HG03521 (cell line): ENCODE measurements around the gene ZDHHC14.
A peak's percentile ranks its signal among the peaks of the same experiment; 100 is the strongest.
"Not testable (repeated sequence)": the region's sequence is repeated elsewhere in the genome, so short reads cannot be mapped to it uniquely, and the experiment has no call there.

Experiments
- ATAC-seq: cut with Tn5 transposase; IDR thresholded peaks from one replicate; pipeline ENCODE4 v1.9.1; 2021; ENCODE audit warnings: mild to moderate bottlenecking, moderate library complexity; ENCODE audit not compliant: unreplicated experiment

The ZDHHC14 gene

DNA sequence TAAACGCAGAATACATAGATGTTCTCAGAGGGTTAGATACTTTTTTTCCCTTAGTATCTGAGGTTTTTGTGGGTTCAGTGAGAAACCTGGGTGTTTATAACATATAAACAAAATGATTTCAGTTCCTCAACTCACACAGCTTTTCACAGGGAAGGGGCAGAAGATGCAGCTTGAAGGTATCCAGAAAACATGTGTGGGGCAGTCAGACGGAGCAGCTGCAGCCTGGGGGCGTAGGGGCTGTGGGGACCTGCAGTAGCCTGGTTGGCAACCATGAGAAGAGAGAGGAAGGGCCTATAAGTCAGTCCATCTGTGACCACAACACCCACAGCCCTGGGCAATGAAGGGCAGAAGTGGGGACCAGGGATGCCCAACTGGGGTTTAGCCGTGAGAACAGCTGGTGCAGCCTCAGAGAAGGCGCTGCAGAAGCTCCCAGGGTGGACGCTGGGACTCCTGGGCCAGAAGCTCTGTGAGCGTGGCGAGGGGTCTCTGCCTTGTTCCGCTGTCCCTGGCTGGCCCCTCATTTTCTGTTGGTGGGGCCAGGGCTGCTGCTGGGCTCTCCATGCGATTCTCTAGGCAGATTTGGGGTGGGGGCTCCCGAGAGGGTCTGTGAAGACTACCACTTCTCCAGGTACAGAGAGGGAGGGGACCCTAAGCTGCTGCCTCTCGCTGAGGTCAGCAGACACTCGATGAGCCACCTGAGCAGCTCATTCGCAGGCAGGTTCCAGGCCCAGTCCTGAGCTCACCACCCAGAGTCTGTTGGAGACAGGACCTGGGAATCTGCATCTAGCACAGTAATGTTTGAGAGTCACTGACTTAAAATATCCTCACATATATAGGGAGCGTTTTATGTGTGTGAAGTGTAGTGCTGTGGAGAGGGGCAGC is 181.2 kb downstream of the ZDHHC14 start:
- ATAC-seq = peak; percentile 41

DNA sequence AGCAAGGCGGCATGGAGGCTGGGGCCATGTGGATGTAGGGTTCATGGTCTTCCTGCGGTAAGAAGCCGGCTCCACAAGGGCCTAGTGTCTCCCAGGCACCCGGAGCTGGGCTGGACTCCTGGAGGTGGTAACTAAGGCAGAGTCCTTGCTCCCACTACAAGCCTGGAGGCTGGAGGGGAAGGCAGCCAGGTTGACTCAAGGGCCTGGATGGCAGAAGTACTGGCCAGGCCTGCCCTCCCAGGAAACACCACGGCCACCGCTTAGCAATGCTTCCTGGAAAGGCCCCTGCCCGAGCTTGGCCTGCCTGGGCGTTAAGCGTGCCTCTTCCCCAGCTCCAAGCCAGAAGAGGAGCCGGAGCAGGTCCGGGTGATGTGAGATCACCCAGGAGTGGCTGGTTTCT is 182.0 kb downstream of the ZDHHC14 start:
- ATAC-seq = no peak

DNA sequence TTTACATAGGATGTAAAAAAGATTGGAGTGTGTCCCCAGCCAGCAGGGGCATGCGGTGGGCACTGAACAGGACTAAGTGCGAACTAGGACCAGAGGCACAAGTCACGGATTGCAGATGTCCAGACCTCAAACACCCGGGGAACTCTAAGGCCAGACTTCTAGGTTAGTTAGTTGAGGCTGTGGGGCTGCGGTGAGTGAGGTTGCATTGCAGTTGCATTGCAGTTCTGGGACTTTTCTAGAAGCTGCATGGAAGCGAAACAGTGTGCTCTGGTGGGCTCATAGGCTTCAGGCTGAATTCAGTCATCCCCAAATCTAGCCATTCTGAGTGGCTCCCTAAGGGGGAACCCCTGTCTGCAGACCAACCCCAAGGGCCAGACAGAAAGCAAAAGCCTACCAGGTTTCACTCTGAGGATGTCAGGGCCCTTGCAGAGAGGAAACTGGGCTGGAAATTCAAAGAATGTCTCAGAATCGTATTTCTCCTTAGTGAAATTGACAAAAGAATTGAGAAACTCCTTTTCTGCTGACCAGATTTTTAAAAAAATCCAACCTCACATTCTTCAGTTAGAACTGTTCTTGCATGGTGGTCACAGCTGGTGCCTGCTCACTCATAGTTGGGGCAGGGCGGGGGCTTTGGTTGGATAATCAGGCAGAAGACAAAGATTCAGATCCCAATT is 182.8 kb downstream of the ZDHHC14 start:
- ATAC-seq = peak; percentile 46

DNA sequence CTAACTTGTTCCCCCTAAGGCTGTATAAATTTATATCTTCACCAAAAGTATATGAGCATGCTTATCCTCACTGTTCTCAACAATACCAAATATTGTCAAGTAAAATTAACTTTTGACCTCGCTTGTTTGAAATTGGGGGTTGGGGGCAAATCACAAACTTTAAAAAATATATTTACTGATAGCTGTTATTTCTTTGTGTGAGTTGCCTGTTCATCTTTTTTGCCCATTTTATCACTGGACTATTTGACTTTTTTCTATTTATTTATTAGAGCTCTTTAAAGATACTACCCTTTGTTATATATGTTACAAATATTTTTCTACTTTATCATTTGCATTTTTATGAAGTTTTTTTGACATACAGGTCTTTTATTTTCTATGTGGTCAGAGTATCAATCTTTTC is 187.7 kb downstream of the ZDHHC14 start:
- ATAC-seq = no peak

DNA sequence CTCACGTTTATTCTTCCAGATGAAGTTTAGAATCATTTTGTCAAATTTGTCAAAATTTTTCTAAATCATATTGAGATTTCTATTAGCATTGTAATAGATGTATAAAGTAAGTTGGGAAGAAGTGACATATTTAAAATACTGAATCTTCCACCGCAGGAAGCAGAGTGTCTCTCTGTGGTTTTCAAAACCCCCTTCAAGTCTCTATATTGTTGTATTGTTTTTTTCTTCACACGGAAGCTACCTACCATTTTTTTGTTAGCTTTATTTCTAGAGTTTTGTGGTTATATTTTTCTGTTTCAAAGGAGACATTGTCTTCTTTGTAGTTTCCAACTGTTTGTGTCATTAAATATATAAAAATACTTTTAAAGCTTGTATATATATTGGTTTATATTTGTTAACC is 188.6 kb downstream of the ZDHHC14 start:
- ATAC-seq = peak; percentile 42

DNA sequence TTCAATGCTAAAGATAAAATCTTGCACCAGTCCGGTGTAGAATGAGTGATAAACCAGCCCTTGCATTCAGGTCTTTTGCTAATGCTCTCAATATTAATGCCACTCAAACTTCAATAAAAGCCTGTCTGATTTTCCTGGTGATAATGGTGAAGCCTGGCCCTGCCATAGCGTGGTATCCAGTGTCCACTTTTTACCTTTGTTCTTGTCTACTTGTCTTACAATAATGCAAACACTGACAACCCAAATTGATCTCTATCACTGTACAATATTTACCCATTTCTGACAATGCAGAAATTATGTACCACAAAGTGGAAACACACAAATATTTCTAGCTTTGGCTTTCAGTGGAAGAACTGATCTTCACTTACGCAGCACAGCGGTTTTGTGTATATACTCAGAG is 189.1 kb downstream of the ZDHHC14 start:
- no peak for ATAC-seq

DNA sequence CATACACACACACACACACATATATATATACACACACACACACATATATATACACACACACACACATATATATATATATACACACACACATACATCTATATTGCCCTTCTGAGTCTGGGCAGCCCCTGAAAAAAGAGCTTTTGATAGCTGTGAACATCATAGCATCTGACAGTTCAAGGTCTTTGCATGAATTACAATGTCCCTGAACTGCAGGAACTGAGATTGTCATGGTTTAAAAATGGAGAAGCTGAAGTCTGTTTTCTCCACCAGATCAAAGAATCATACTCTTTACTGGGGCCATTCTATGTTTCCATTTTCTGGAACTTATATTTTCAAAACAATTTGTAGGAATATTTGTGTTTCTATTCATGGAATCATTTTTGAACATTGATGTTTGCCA is 189.8 kb downstream of the ZDHHC14 start:
- no peak for ATAC-seq

DNA sequence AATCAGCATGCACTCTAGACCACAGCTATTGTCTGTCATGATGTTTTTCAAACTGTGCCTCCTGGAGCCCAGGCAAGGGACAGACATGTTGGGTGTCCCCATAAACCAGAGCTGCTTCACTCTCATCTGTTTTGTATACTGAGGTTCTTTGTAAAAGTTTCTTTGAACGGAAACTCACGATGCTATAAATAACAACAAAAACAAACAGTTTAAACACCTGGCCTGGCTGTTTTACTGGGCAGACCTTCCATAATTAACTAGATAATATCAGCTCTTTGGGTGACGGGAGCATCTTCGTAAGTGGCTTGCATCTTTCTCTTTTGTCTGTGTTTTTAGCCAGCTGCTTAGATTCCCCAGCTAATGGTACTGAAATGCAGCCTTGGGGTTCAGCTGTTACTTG is 190.3 kb downstream of the ZDHHC14 start:
- peak; percentile 53 for ATAC-seq

DNA sequence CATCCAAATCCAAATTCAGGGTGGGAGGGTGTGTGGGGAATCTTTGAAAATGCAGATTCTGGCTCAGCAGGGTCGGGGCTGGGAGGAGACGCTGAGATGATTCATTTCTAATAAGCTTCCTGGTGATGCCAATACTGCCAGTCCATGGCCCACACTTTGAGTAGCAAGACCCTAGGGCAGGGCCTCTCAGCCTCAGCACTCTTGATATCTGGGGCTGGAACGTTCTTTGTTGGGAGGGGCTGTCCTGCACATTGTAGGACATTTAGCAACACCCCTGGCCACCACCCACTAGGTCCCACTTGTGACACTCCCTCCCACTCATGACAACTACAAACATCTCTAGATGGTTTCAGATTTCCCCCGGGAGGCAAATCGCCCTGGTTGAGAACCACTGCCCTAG is 191.0 kb downstream of the ZDHHC14 start:
- no peak for ATAC-seq

DNA sequence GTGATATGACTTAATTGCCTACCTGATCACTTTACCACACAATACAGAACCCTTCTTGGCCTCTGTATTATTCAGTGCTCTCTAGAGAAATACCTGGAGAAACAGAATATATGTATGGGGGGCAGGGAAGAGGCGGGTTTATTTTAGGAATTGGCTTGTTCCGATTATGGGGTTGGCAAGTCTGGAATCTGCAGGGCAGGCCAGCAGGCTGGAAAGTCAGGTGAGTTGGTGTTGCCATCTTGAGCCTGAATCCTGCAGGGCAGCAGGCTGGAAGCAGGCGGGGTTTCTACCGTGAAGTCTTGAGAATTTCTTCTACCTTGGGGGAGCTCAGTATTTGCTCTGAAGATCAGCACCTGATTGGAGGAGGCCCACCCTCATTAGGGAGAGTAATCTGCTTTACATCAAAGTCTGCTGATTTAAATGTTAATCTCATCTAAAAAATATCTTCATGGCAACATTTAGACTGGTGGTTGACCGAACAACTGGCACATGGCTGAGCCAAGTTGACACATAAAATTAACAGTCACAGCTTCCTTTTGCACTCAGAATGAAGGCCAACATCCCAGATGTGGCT is 193.9 kb downstream of the ZDHHC14 start:
- no peak for ATAC-seq

DNA sequence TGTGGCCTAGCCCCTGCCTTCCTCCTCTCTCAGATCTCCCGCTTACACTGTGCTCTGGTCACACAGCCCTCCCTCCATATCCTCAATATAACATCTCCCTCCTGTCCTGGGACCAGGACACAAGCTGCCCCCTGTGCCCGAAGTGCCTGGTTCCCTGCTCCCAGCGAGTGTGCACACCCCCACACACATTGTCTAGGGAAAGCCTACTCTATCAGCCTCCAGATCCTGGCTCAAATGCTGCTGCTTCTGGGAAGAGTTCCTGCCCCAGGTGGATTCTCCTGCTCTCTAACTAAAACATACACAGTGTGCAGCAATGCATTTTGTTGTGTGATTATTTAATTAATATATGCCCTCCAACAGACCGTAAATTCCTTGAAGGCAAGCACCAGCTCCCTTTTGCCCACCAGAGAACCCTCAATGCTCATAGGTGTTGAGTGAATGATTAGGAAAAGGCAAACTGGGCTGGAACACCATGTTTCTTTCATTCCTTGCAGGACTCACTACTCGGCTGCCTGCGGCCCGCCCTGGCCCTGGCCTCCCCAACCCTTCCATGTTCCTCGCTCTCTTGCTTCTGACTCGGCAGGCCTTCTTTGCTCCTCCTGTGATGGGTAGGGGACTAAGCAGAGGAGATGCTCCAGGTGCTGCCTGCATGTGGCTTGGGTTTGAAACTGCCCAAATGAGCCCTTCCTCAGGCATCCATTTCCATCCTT is 194.6 kb downstream of the ZDHHC14 start:
- ATAC-seq = no peak

DNA sequence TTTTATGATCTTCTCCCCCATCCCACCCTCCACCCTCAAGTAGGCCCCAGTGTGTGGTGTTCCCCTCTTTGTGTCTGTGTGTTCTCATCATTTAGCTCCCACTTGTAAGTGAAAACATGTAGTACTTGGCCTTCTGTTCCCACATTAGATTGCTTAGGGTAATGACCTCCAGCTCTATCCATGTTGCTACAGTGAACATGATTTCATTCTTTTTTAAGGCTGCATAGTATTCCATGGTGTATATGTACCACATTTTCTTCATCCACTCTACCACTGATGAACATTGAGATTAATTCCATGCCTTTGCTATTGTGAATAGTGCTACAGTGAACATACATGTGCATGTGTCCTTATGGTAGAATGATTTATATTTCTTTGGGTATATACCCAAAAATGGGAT is 196.0 kb downstream of the ZDHHC14 start:
- not testable (repeated sequence) for ATAC-seq

DNA sequence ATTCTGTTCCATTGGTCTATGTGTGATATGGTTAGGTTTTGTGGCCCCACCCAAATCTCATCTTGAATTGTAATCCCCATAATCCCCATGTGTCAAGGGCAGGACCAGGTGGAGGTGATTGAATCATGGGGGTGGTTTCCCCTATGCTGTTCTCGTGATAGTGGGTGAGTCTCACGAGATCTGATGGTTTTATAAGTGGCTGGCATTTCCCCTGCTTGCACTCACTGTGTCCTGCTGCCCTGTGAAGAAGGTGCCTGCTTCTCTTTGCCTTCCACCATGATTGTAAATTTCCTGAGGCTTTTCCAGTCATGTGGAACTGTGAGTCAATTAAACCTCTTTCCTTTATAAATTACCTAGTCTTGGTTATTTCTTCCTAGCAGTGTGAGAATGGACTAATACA is 197.5 kb downstream of the ZDHHC14 start:
- not testable (repeated sequence) for ATAC-seq

DNA sequence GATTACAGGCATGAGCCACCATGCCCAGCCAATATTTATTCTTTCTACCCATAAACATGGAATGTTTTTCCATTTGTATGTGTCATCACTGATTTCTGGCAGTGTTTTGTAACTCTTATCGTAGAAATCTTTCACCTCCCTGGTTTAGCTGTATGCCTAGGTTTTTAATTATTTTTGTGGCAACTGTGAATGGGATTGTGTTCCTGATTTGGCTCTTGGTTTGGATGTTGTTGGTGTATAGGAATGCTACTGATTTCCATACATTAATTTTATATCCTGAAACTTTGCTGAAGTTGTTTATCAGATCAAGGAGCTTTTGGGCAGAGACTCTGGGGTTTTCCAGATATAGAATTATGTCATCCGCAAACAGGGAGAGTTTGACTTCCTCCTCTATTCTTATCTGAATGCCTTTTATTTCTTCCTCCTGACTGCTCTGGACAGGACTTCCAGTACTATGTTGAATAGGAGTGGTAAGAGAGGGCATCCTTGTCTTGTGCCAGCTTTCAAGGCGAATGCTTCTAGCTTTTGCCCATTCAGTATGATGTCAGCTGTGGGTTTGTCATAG is 198.6 kb downstream of the ZDHHC14 start:
- ATAC-seq = no peak

DNA sequence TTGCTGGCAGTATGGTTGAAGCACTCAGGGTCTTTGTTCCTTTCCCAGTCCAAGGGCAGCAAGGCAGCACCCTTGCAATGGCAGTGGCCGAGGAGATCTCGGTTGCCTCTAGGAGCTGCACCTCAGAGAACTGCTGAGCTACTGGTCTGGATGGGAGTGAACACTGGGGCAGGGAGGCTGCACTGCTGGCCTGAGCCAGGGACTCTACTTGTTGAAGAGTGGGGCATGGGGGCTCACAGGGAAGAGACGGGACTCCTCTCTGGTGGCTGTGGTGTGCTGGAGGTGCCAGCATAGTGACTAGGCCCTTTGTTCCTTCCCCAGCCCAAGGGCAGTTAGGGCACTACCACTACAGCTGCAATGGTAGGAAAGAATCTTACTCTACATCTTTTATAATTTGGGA is 203.0 kb downstream of the ZDHHC14 start:
- ATAC-seq = no peak

DNA sequence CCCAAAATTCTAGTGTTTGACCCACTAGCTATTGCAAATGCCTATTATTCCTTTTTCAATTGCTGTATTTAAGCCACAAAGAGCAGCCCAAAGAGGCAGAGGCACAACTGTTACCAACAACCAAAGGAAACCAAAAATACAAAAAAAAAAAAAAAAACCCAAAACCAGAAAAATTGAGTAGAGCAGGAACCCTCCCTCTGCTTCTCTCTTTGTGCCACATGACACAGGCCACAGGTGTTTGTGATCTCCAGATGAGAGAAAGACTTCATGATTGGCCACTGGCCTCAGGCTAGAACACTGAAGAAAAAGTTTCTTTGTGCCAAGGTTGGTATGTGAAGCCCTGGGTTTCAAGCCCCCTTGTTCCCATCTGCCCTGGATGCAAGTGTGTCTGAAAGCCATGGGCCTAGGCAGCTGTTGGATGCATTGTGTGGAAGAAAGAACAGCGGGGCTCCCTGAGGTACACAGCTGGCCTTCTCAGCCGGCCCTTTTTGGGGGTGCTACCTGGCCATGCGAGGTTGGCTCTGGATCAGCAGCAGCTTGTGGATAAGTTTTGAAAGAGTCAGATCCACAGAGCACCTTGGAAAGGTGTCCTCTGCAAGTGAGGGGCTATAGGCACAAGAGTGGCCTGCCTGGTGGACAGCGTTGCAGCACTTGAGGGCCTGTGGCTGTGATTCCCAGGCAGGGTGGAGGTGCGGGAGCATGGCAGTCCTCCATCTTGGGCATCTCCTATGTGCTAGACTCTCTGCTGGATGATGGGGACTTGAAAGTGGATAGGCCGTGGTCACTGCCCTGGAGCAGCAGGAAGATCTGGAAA is 204.5 kb downstream of the ZDHHC14 start:
- no peak for ATAC-seq

DNA sequence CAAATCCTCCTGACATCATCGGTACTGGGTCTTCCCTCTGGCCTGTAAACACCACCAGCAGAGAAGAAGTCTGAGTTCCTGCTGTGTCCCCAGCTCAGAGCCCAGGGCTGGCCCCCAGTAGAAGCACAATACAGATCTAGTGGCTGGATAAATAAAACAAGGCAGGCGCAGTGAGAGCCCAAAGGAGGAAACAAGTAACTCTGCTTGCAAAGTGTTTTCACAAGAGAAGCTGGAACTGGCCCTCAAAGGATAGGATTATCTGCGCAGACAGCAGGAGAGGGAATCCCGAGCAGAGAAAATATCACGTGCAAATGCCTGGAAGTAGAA is 205.1 kb downstream of the ZDHHC14 start:
- ATAC-seq = no peak

DNA sequence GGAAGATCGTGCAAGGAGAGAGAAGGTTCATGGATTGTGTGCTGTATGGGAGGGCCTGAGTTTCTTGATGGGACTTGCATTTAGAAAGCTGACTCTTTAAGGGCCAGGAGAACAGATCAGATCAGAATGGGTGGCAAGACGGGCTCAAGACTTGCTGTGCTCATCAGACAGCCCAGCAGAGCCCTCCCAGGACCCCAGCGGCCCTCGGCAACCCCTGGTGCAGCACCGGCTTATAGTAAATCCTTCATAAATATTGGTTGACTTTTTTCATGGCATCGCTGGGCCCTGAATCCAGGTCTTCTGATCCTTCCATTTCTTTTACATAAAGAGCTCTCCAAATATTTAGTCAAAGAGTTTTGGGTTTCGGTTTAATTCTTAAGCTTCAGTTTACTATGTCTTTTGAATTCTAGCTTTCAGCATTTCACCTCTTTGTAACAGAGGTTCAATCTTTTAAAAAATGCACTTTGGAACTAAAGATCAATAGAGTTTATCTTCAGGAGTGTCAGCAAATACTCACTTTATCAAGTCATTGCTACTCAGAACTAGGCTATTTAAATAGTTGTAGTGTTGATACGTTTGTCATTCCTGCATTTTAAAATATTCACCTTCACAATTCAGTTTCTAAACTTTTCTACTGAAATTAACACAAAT is 205.6 kb downstream of the ZDHHC14 start:
- no peak for ATAC-seq

DNA sequence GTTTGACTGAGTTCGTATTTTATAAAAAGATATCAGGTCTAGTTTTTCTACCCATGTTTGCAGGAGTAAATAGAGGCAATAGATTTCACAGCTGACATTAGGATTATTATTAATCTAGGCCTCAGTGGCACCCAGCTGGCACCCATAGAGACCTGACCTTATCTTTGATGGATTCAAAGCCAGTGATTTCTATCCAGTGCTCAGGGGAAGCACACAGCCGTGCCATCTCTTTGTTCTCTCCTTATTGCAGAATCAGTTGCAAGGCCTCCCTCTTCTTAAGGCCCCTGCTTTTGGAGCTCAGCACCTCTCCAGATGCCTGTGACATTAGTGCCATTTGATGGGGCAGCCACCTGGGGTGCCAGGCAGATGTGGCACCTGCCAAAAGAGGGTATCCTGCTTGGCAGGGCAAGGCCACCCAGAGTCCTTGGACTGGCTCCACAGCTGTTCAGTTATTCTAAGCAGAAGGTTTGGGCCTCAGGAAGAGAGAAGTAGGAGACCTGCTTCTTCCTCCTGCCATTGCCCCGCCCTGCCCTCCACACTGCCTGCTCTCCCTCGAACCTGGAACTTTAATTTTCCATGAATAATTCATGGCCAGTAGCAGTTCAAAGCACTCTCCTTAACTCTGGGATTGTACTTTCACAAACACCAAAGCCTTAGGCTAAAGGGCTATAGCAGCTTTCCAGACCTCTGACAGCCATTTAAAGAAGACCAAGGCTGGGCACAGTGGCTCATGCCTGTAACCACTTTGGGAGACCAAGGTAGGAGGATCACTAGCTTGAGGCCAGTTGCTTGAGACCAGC is 206.3 kb downstream of the ZDHHC14 start:
- ATAC-seq = no peak
